GM23248 (cell line): ENCODE data around the gene GM2A. TPM values are rescaled to one million over a fixed set of nuclear protein-coding genes. Genes with fewer than 3 reads are reported as not detected.

Experiments
- DNase-seq: peaks from one replicate; pipeline ENCODE4 v3.0.0-alpha.2; 2015
- H2AFZ ChIP-seq: fragments of 200-600 bp; sonication (generic); 2 replicates; pipeline ENCODE4 v1.6.1; 2016; ENCODE audit warnings: antibody characterized with exemption
- H3F3A ChIP-seq: fragments of 200-600 bp; sonication (generic); 2 replicates; pipeline ENCODE4 v1.6.1; 2016; ENCODE audit warnings: mild to moderate bottlenecking, antibody characterized with exemption, mixed run types; ENCODE audit not compliant: insufficient read depth
- H3K27ac ChIP-seq: fragments of 200-600 bp; sonication (generic); 2 replicates; pipeline ENCODE4 v1.5.1; 2016; ENCODE audit warnings: mild to moderate bottlenecking
- H3K27me3 ChIP-seq: fragments of 200-600 bp; sonication (generic); replicated peaks from 2 replicates; pipeline ENCODE4 v1.6.1; 2016; ENCODE audit warnings: mild to moderate bottlenecking; ENCODE audit not compliant: insufficient read depth
- H3K36me3 ChIP-seq: fragments of 200-600 bp; sonication (generic); 2 replicates; pipeline ENCODE4 v1.6.1; 2016; ENCODE audit warnings: low read depth, mild to moderate bottlenecking
- H3K4me1 ChIP-seq: fragments of 200-600 bp; sonication (generic); 2 replicates; pipeline ENCODE4 v1.6.1; 2016; ENCODE audit warnings: mild to moderate bottlenecking; ENCODE audit not compliant: insufficient read depth
- H3K4me2 ChIP-seq: fragments of 200-600 bp; sonication (generic); one replicate; pipeline ENCODE4 v1.6.1; 2016; ENCODE audit warnings: mild to moderate bottlenecking; ENCODE audit not compliant: unreplicated experiment
- H3K4me3 ChIP-seq: fragments of 200-600 bp; sonication (generic); 2 replicates; pipeline ENCODE4 v1.5.1; 2016; ENCODE audit warnings: mild to moderate bottlenecking
- H3K79me2 ChIP-seq: fragments of 200-600 bp; sonication (generic); 2 replicates; pipeline ENCODE4 v1.6.1; 2016; ENCODE audit warnings: mild to moderate bottlenecking; ENCODE audit not compliant: insufficient read depth
- H3K9ac ChIP-seq: fragments of 200-600 bp; sonication (generic); 2 replicates; pipeline ENCODE4 v1.6.1; 2016; ENCODE audit warnings: mild to moderate bottlenecking
- H3K9me2 ChIP-seq: fragments of 200-600 bp; sonication (generic); 2 replicates; pipeline ENCODE4 v1.6.1; 2016; ENCODE audit warnings: mixed run types, mild to moderate bottlenecking, moderate library complexity; ENCODE audit not compliant: insufficient read depth
- H3K9me3 ChIP-seq: fragments of 200-600 bp; sonication (generic); one replicate; pipeline ENCODE4 v1.6.1; 2017; ENCODE audit warnings: low read depth
- H4K20me1 ChIP-seq: fragments of 200-600 bp; sonication (generic); 2 replicates; pipeline ENCODE4 v1.6.0; 2016; ENCODE audit not compliant: insufficient read depth
- EZH2 ChIP-seq: fragments of 200-600 bp; sonication (generic); IDR thresholded peaks from 2 replicates; pipeline ENCODE4 v1.6.1; 2018; ENCODE audit warnings: antibody characterized with exemption, mild to moderate bottlenecking; ENCODE audit not compliant: insufficient read depth, poor library complexity, severe bottlenecking
- EZH2phosphoT487 ChIP-seq: fragments of 200-600 bp; sonication (generic); IDR thresholded peaks from 2 replicates; pipeline ENCODE4 v1.6.1; 2018; ENCODE audit warnings: antibody characterized with exemption, moderate library complexity, mild to moderate bottlenecking, low read depth; ENCODE audit not compliant: insufficient read depth
- WGBS, 2 experiments: methylation state at CpG; one replicate each; pipeline ENCODE4 v1.1.6; 2015 to 2017; ENCODE audit warnings: low lambda C conversion rate in 2 of 2, low coverage in 1 of 2; ENCODE audit errors: missing lambda C conversion rate in 2 of 2; 5-methylcytosine and 5-hydroxymethylcytosine counted together
- in situ Hi-C: fragments of 300-500 bp; cut with MboI; formaldehyde crosslinking; loops from 2 replicates; pipeline ENCODE4 v1.15.0; 2020
- polyA plus RNA-seq: library from polyadenylated mRNA; unstranded; fragments of >200 nt; fragmentation: Nextera tagmentation; extraction: Ambion mirVana; gene quantifications from 2 replicates; pipeline ENCODE4 v1.2.1, GENCODE V29; 2016
- total RNA-seq: library from RNA; depleted of rRNA; stranded (reverse); fragments of >200 nt; shearing (Covaris generic); gene quantifications from 2 replicates; pipeline ENCODE4 v1.2.3, GENCODE V29; 2014

GM2A gene
- total and polyA plus RNA-seq, 2 experiments from 2014 or later: 11.2 to 23.5 TPM

DNA sequence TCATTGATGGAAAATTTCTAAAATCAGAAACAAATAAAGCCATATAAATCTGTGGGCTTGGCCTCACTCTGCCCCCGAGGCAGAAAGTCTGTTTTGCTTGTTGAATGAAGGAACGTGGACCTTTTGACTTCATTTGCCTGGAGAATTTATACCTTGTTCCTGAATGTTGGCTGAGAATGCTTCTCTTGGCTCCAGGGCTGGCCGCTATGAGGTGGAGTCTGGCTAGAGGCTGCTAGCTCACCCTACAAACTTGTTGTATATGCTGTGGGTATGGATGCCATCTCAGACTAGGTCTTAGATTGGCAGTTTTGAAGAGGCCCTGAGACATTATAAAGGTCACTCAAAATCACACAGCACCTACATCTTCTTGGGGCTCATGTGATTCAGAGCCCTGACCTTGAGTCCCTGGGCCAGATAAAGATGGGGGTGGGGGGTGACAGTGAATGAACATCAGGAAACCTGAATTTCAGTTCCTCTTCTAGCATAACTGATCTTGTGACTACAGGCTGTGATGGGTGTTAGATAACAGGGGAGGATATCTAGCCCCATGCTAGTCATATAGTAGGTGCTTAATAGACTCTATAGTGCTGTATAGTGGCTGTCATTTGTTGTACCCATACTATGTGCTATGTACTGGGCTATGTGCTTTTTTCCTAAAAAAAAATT lies 2.8 kb downstream of the GM2A start:
- H3K4me2 ChIP-seq: no peak overlapping the region
- H3K27ac ChIP-seq: no peak overlapping the region
- H2AFZ ChIP-seq: no peak overlapping the region
- no peaks in the 10 kb centered on the region for H3K27me3 ChIP-seq
- in situ Hi-C loops: no loop called here
- no peaks in the 10 kb centered on the region for H4K20me1 ChIP-seq
- no peaks in the 10 kb centered on the region for H3K9me2 ChIP-seq
- peaks cover 15% of the 10 kb centered on the region for H3K4me1 ChIP-seq
- no peaks in the 10 kb centered on the region for H3K9me3 ChIP-seq
- no peak overlapping the region for H3K4me3 ChIP-seq
- 85 to 91% methylated on average over 3 of the region's 3 CpGs for WGBS, 2 experiments
- H3K9ac ChIP-seq: no peak overlapping the region
- H3K36me3 ChIP-seq: no peaks in the 10 kb centered on the region
- TF ChIP-seq EZH2: no peak
- TF ChIP-seq EZH2phosphoT487: no peak
- 0 out of 2 replicates have a peak, but pooled peaks cover 3% of the 10 kb centered on the region for H3F3A ChIP-seq
- no peak for DNase-seq
- H3K79me2 ChIP-seq: peaks cover 10% of the 10 kb centered on the region; the same call in 1 of the 2 replicates

DNA sequence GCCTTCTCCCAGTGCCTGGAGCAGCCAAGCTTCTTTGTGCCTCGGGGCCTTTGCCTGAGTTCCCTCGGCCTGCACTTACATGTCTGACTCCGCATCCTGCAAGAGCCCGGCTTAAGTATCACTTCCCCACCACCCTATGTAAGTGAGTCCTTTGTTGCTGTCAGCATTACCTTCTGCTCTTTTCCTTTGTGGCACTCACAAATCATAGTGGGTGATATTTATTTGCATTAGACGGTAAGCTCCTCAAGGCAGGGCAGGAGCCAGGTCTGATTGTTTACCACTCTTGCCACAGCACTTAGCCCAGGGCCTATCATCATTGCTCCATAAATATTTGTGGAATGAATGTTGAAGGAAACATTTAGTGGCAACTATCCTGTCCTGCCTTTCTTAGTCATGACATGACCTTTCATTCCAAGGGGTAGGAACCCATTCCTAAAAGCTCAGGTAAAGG lies 4.8 kb downstream of the GM2A start:
- Histone ChIP-seq H3K4me2 (no peak overlapping the region), H2AFZ (no peak overlapping the region), H3K4me1 (peaks cover 15% of the 10 kb centered on the region), H3K9me3 (no peaks in the 10 kb centered on the region), H3K27me3 (no peaks in the 10 kb centered on the region), H3K79me2 (peaks cover 10% of the 10 kb centered on the region; the same call in 1 of the 2 replicates), H3K9me2 (no peaks in the 10 kb centered on the region), H3K36me3 (no peaks in the 10 kb centered on the region), H3K9ac (no peak overlapping the region), H3K27ac (no peak overlapping the region), H3F3A (0 out of 2 replicates have a peak, but pooled peaks cover 3% of the 10 kb centered on the region), H3K4me3 (no peak overlapping the region), H4K20me1 (no peaks in the 10 kb centered on the region)
- TF ChIP-seq EZH2phosphoT487 (no peak), EZH2 (no peak)
- peak; percentile 58 for DNase-seq
- 83 to 89% methylated on average over 5 of the region's 5 CpGs for WGBS, 2 experiments
- in situ Hi-C loops: no loop called here

- Histone ChIP-seq H3K4me2 (no peak overlapping the region), H3K9ac (no peak overlapping the region), H2AFZ (no peak overlapping the region), H4K20me1 (no peaks in the 10 kb centered on the region), H3F3A (0 out of 2 replicates have a peak, but pooled peaks cover 3% of the 10 kb centered on the region), H3K27me3 (no peaks in the 10 kb centered on the region), H3K9me3 (no peaks in the 10 kb centered on the region), H3K79me2 (peaks cover 10% of the 10 kb centered on the region; the same call in 1 of the 2 replicates), H3K4me3 (no peak overlapping the region), H3K36me3 (no peaks in the 10 kb centered on the region), H3K27ac (no peak overlapping the region), H3K4me1 (peaks cover 15% of the 10 kb centered on the region), H3K9me2 (no peaks in the 10 kb centered on the region)
- 90 to 94% methylated on average over 7 of the region's 7 CpGs for WGBS, 2 experiments
- in situ Hi-C loops: no loop called here
- TF ChIP-seq EZH2phosphoT487 (no peak), EZH2 (no peak)
- no peak for DNase-seq
Measured at GRCh38 chr5:151258201-151258611, 5.2 kb downstream of the GM2A start.

GRCh38 chr5:151258816-151259215 lies 5.8 kb downstream of the GM2A start:
- TF ChIP-seq EZH2phosphoT487: no peak
- TF ChIP-seq EZH2: no peak
- Histone ChIP-seq H3K79me2 (peaks cover 10% of the 10 kb centered on the region; the same call in 1 of the 2 replicates), H3F3A (0 out of 2 replicates have a peak, but pooled peaks cover 3% of the 10 kb centered on the region)

More at GRCh38 chr5:151258816-151259215, 5.8 kb downstream of the GM2A start:
- Histone ChIP-seq H3K27ac (no peak overlapping the region), H2AFZ (no peak overlapping the region), H3K36me3 (no peaks in the 10 kb centered on the region), H3K9ac (no peak overlapping the region), H4K20me1 (no peaks in the 10 kb centered on the region), H3K4me3 (no peak overlapping the region), H3K9me2 (no peaks in the 10 kb centered on the region), H3K4me1 (peaks cover 18% of the 10 kb centered on the region), H3K9me3 (no peaks in the 10 kb centered on the region), H3K27me3 (no peaks in the 10 kb centered on the region), H3K4me2 (no peak overlapping the region)
- WGBS, 2 experiments: 0% methylated on average over 1 of the region's 1 CpG
- no peak for DNase-seq
- in situ Hi-C loops: no loop called here
